22Rv1 (cell line): ENCODE measurements around the gene APH1B.

ENCODE experiments used
- ZFX ChIP-seq: fragments of 450-650 bp; IDR thresholded peaks from 2 replicates; pipeline ENCODE4 v1.6.1; 2017; ENCODE audit warnings: antibody characterized with exemption, borderline replicate concordance
- TF ChIP-seq, protein P1 (sequence below): fragments of 450-650 bp; IDR thresholded peaks from 2 replicates; pipeline ENCODE4 v1.5.1; 2017; ENCODE audit warnings: mild to moderate bottlenecking

DNA sequence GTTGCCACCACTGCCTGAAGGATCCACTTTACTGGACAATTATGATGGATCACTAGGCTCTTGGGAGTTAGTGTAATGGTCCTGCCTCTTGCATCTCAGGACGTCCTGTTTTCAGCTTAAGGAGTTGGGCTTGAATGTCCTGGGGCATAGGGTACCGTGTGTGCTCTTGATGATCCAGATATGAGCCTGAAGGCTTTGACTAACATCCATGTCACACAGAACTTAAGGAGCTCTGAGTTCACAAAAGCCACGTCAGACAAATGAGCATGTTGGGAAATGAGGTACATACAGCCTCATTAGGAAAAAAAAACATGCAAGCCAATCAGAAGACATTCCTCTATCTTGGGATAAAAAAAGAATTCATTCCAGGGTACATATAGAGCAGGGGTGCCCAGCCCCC lies 63.5 kb downstream of the APH1B start:
- TF ChIP-seq, protein P1, sequence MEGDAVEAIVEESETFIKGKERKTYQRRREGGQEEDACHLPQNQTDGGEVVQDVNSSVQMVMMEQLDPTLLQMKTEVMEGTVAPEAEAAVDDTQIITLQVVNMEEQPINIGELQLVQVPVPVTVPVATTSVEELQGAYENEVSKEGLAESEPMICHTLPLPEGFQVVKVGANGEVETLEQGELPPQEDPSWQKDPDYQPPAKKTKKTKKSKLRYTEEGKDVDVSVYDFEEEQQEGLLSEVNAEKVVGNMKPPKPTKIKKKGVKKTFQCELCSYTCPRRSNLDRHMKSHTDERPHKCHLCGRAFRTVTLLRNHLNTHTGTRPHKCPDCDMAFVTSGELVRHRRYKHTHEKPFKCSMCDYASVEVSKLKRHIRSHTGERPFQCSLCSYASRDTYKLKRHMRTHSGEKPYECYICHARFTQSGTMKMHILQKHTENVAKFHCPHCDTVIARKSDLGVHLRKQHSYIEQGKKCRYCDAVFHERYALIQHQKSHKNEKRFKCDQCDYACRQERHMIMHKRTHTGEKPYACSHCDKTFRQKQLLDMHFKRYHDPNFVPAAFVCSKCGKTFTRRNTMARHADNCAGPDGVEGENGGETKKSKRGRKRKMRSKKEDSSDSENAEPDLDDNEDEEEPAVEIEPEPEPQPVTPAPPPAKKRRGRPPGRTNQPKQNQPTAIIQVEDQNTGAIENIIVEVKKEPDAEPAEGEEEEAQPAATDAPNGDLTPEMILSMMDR = no peak
- TF ChIP-seq ZFX = no peak
